ENCODE measurements around the gene CPEB3. TPM values are rescaled to one million over a fixed set of nuclear protein-coding genes. Genes with fewer than 3 reads are reported as not detected.

Gene CPEB3
- total RNA-seq, 1 donor from 2014 or later: 3.0 TPM

- no peaks in the 10 kb centered on the region for H3K9me3 Mint-ChIP-seq
- H3K4me1 Mint-ChIP-seq: no peaks in the 10 kb centered on the region
- H3K4me3 Mint-ChIP-seq: no peak overlapping the region
- TF ChIP-seq CTCF (IDR thresholded peaks at IDR 0.05; ENCODE audit: unreplicated experiment): no peak
- no peak overlapping the region for H3K27ac Mint-ChIP-seq
- H3K36me3 Mint-ChIP-seq: no peaks in the 10 kb centered on the region
- no peak for DNase-seq (ENCODE audit: low spot score in 2 of 2, unreplicated experiment in 2 of 2)
- H3K27me3 Mint-ChIP-seq (ENCODE audit: low read depth): no peaks in the 10 kb centered on the region
These were observed 103.8 kb downstream of the CPEB3 start for GRCh38 chr10:92187101-92187500.

- TF ChIP-seq CTCF (IDR thresholded peaks at IDR 0.05; ENCODE audit: unreplicated experiment): no peak
- Mint-ChIP-seq H3K9me3 (no peaks in the 10 kb centered on the region), H3K4me3 (no peak overlapping the region), H3K36me3 (no peaks in the 10 kb centered on the region), H3K27me3 (ENCODE audit: low read depth) (no peaks in the 10 kb centered on the region), H3K4me1 (no peaks in the 10 kb centered on the region), H3K27ac (no peak overlapping the region)
- no peak for DNase-seq (ENCODE audit: low spot score in 2 of 2, unreplicated experiment in 2 of 2)
These were observed 105.9 kb downstream of the CPEB3 start for GRCh38 chr10:92184977-92185376.

GRCh38 chr10:92183199-92183598 is 107.7 kb downstream of the CPEB3 start:
- no peak for DNase-seq (ENCODE audit: low spot score in 2 of 2, unreplicated experiment in 2 of 2)
- no peak for TF ChIP-seq CTCF (IDR thresholded peaks at IDR 0.05; ENCODE audit: unreplicated experiment)
- Mint-ChIP-seq H3K9me3 (no peaks in the 10 kb centered on the region), H3K36me3 (no peaks in the 10 kb centered on the region), H3K27me3 (ENCODE audit: low read depth) (no peaks in the 10 kb centered on the region), H3K4me1 (no peaks in the 10 kb centered on the region), H3K27ac (no peak overlapping the region), H3K4me3 (no peak overlapping the region)

GRCh38 chr10:92181575-92181974 is 109.3 kb downstream of the CPEB3 start:
- no peak for DNase-seq (ENCODE audit: low spot score in 2 of 2, unreplicated experiment in 2 of 2)
- H3K4me3 Mint-ChIP-seq: no peak overlapping the region
- peak; percentile 26 for TF ChIP-seq CTCF (IDR thresholded peaks at IDR 0.05; ENCODE audit: unreplicated experiment)
- H3K27ac Mint-ChIP-seq: no peak overlapping the region
- H3K36me3 Mint-ChIP-seq: no peaks in the 10 kb centered on the region
- H3K27me3 Mint-ChIP-seq (ENCODE audit: low read depth): no peaks in the 10 kb centered on the region
- H3K9me3 Mint-ChIP-seq: no peaks in the 10 kb centered on the region
- no peaks in the 10 kb centered on the region for H3K4me1 Mint-ChIP-seq

GRCh38 chr10:92180399-92180798 is 110.5 kb downstream of the CPEB3 start:
- Mint-ChIP-seq H3K27me3 (ENCODE audit: low read depth) (no peaks in the 10 kb centered on the region), H3K9me3 (peaks cover 1% of the 10 kb centered on the region), H3K4me3 (no peak overlapping the region)

More at GRCh38 chr10:92180399-92180798, 110.5 kb downstream of the CPEB3 start:
- Mint-ChIP-seq H3K4me1 (no peaks in the 10 kb centered on the region), H3K36me3 (peaks cover under 1% of the 10 kb centered on the region), H3K27ac (no peak overlapping the region)
- no peak for DNase-seq (ENCODE audit: low spot score in 2 of 2, unreplicated experiment in 2 of 2)
- no peak for TF ChIP-seq CTCF (IDR thresholded peaks at IDR 0.05; ENCODE audit: unreplicated experiment)

All from mesothelial cell of epicardium (in vitro differentiated cells).